PFSK-1 (cell line): ENCODE measurements around the gene NDUFS8. TPM values are rescaled to one million over a fixed set of nuclear protein-coding genes. Genes with fewer than 3 reads are reported as not detected.

ENCODE experiments used
- FOXP2 ChIP-seq: optimal IDR thresholded peaks from 2 replicates; pipeline ENCODE3; 2011; ENCODE audit warnings: borderline replicate concordance, control low read depth, inconsistent platforms; ENCODE audit not compliant: insufficient read depth; ENCODE audit errors: extremely low read length, extremely low read depth
- POLR2AphosphoS5 ChIP-seq: IDR thresholded peaks from 2 replicates; pipeline ENCODE4 v1.6.1; 2012; ENCODE audit warnings: low read depth, mild to moderate bottlenecking, control low read depth, low read length, moderate library complexity
- SIN3A ChIP-seq: IDR thresholded peaks from 2 replicates; pipeline ENCODE4 v1.6.1; 2012; ENCODE audit warnings: mild to moderate bottlenecking, low read length, moderate library complexity, borderline replicate concordance; ENCODE audit not compliant: insufficient read depth
- TAF1 ChIP-seq: IDR thresholded peaks from 2 replicates; pipeline ENCODE4 v1.6.1; 2012; ENCODE audit warnings: low read length, control low read depth, borderline replicate concordance; ENCODE audit not compliant: insufficient read depth
- polyA plus RNA-seq: library from polyadenylated mRNA; unstranded; fragments of >200 nt; gene quantifications from one replicate; pipeline ENCODE4 v1.2.1, GENCODE V29; 2012; ENCODE audit warnings: low read depth, missing spikeins; ENCODE audit not compliant: insufficient read length
- TF ChIP-seq, protein P1 (sequence below), 2 experiments: IDR thresholded peaks; 2 replicates each; pipeline versions ENCODE4 v1.6.1 to v1.8.0; 2011 to 2012; ENCODE audit warnings: low read depth in 2 of 2, low read length in 2 of 2, control low read depth in 1 of 2, inconsistent platforms in 1 of 2, mild to moderate bottlenecking in 1 of 2, moderate library complexity in 1 of 2; ENCODE audit not compliant: insufficient read depth in 1 of 2

NDUFS8 gene
- polyA plus RNA-seq = 539 TPM

DNA sequence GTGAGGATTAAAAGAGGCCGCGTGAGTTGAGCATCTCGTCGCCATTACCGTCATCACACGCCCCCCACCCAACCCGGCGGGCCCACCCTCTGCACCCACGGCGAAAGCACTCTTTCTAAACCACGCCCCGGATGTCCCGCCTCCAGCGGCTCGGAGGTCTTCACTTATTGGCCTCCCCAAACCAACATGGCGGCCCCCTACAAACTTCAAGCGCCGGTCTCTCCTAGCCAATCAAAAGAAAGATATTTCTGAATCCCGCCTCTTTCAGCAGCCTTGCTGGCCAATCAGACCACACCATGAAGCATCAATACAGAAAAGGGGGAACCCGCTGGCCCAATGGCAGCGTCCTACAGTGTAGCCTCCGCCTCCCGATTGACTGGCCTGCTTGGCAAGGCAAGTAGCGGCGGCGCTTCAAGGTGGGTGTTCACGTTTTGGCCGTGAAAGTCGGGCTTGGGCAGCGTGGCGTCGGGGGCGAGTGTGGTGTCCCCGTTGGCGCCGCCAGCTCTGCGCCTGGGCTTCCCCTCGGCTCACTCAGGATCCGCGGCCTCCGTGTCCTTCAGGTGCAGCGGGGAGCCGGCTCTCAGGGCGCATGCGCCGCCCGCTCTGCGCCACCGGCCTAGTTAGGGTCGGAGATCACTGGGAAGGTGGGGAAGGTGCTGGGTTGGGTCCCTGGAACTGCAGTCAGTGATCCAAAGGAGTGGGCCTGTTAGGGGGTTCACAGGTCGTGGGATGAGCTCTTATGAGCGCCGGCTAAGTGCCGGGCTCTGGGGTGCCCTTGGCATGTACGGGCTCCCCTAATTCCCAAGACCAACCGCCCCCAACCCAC, at the start of gene NDUFS8:
TSS of gene NDUFS8 (plus strand) at position 364 of the 826 bp plus-strand sequence. CDS start 1,471 bp downstream, outside the sequence.
- TF ChIP-seq POLR2AphosphoS5 (peak; percentile 92), SIN3A (peak; percentile 55; the same call in 1 of the 2 replicates), FOXP2 (peak; percentile 37), TAF1 (peak; percentile 67; the same call in 1 of the 2 replicates)
- TF ChIP-seq, protein P1, sequence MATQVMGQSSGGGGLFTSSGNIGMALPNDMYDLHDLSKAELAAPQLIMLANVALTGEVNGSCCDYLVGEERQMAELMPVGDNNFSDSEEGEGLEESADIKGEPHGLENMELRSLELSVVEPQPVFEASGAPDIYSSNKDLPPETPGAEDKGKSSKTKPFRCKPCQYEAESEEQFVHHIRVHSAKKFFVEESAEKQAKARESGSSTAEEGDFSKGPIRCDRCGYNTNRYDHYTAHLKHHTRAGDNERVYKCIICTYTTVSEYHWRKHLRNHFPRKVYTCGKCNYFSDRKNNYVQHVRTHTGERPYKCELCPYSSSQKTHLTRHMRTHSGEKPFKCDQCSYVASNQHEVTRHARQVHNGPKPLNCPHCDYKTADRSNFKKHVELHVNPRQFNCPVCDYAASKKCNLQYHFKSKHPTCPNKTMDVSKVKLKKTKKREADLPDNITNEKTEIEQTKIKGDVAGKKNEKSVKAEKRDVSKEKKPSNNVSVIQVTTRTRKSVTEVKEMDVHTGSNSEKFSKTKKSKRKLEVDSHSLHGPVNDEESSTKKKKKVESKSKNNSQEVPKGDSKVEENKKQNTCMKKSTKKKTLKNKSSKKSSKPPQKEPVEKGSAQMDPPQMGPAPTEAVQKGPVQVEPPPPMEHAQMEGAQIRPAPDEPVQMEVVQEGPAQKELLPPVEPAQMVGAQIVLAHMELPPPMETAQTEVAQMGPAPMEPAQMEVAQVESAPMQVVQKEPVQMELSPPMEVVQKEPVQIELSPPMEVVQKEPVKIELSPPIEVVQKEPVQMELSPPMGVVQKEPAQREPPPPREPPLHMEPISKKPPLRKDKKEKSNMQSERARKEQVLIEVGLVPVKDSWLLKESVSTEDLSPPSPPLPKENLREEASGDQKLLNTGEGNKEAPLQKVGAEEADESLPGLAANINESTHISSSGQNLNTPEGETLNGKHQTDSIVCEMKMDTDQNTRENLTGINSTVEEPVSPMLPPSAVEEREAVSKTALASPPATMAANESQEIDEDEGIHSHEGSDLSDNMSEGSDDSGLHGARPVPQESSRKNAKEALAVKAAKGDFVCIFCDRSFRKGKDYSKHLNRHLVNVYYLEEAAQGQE (IDR thresholded peaks at IDR 0.05; ENCODE audit: insufficient read depth in 1 of 2, low read depth in 2 of 2, low read length in 2 of 2) = no peak

DNA sequence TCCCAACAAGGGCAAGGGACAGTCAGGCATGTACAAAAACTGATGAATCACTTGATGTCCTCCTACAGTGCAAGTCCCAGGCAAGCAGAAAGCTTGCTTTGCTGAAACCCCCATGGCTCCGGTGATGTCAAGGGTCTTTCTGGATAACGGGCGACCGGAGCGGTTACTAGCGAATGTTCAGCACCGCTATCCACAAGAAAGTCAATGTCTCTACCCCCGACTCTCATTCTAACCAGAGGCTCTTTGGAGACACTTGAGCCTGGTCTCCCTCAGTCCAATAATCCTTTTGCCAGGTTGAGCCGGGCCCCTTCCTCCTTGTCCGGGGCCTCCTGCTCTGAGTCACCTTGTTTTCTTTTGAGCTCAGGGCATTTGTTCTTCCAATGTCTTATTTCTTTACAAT, 49.3 kb upstream of the NDUFS8 start:
- TF ChIP-seq, protein P1 (IDR thresholded peaks at IDR 0.05; ENCODE audit: insufficient read depth in 1 of 2, low read depth in 2 of 2, low read length in 2 of 2) = peak in 1 of 2 experiments; percentile 70; a peak in 2 of 4 replicates

DNA sequence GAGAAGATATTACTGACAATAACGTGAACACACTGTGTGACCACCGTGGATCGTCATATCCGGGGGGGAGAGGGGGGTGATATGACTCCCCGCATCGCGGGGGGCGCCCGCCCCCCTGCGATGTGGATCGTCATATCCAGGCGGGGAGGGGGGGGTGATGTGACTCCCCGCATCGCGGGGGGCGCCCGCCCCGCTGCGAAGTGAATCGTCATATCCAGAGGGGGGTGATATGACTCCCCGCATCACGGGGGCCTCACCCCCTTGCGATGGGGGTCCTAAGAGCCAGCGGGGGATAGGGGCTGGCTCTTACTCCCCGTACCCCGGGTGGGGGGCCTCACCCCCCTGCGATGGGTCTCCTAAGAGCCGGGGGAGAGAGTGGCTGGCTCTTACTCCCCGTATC, 46.5 kb upstream of the NDUFS8 start:
- TF ChIP-seq, protein P1 (IDR thresholded peaks at IDR 0.05; ENCODE audit: insufficient read depth in 1 of 2, low read depth in 2 of 2, low read length in 2 of 2) = no peak
- TF ChIP-seq SIN3A = no peak
- no peak for TF ChIP-seq POLR2AphosphoS5
- no peak for TF ChIP-seq TAF1
- no peak for TF ChIP-seq FOXP2

DNA sequence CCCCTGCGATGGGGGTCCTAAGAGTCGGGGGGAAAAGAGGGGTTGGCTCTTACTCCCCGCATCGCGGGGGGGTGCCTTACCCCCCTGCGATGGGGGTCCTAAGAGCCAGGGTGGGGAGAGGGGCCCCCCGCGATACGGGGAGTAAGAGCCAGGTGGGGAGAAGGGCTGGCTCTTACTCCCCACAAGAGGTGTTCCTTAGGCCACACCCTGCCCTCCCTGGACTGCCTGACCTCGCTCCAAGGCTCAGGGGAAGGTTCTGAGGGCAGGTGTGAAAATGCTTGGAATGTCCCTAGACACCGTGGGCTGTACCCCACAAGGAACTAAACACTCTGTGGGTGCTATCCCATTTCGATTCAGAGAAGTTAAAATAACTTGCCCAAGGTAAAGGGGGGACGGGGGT, 34.4 kb upstream of the NDUFS8 start:
- no peak for TF ChIP-seq SIN3A
- no peak for TF ChIP-seq FOXP2
- TF ChIP-seq, protein P1 (IDR thresholded peaks at IDR 0.05; ENCODE audit: insufficient read depth in 1 of 2, low read depth in 2 of 2, low read length in 2 of 2) = no peak
- no peak for TF ChIP-seq TAF1
- no peak for TF ChIP-seq POLR2AphosphoS5
